Esophagus (tissue), 2 donors: ENCODE results near the gene SMIM32. TPM values are rescaled to one million over a fixed set of nuclear protein-coding genes. Genes with fewer than 3 reads are reported as not detected.

ENCODE experiments used
- H3K27ac ChIP-seq, 2 donors: one replicate each; pipeline ENCODE4 v1.5.1; 2013; ENCODE audit warnings: low read depth in 2 of 2, mild to moderate bottlenecking in 2 of 2, inconsistent platforms in 1 of 2, low read length in 1 of 2, moderate library complexity in 1 of 2
- H3K27me3 ChIP-seq, 2 donors: one replicate each; pipeline ENCODE4 v1.6.1; 2013; ENCODE audit warnings: low read length in 2 of 2, control low read depth in 1 of 2, mild to moderate bottlenecking in 1 of 2; ENCODE audit not compliant: insufficient read depth in 2 of 2, control insufficient read depth in 1 of 2
- H3K36me3 ChIP-seq, 2 donors: one replicate each; pipeline ENCODE4 v1.6.1; 2013; ENCODE audit warnings: low read length in 1 of 2; ENCODE audit not compliant: control insufficient read depth in 2 of 2, insufficient read depth in 2 of 2
- H3K4me1 ChIP-seq, 2 donors: one replicate each; pipeline ENCODE4 v1.6.1; 2013; ENCODE audit warnings: low read length in 1 of 2; ENCODE audit not compliant: control insufficient read depth in 2 of 2, insufficient read depth in 2 of 2
- H3K4me3 ChIP-seq, 2 donors: one replicate each; pipeline ENCODE4 v1.5.1; 2013; ENCODE audit warnings: low read length in 2 of 2, mild to moderate bottlenecking in 2 of 2, low read depth in 1 of 2, moderate library complexity in 1 of 2
- H3K9me3 ChIP-seq, 2 donors: one replicate each; pipeline ENCODE4 v1.6.1; 2013; ENCODE audit warnings: mild to moderate bottlenecking in 2 of 2, low read depth in 1 of 2, low read length in 1 of 2, moderate library complexity in 1 of 2; ENCODE audit not compliant: control insufficient read depth in 2 of 2, insufficient read depth in 1 of 2
- WGBS, 2 donors: extraction: QIAGEN DNeasy Blood & Tissue Kit; methylation state at CpG; one replicate each; pipeline ENCODE4 v1.1.7; 2013; 5-methylcytosine and 5-hydroxymethylcytosine counted together
- polyA plus RNA-seq, 2 donors: library from polyadenylated mRNA; stranded (reverse); fragments of 200-250 nt; gene quantifications; one replicate each; pipeline ENCODE4 v1.2.3, GENCODE V29; 2013
- donor health status: healthy with polysubstance abuse.
- donor health status: Bipolar disorder and iron deficiency.

The SMIM32 gene
- polyA plus RNA-seq, 2 donors, result not detected

DNA sequence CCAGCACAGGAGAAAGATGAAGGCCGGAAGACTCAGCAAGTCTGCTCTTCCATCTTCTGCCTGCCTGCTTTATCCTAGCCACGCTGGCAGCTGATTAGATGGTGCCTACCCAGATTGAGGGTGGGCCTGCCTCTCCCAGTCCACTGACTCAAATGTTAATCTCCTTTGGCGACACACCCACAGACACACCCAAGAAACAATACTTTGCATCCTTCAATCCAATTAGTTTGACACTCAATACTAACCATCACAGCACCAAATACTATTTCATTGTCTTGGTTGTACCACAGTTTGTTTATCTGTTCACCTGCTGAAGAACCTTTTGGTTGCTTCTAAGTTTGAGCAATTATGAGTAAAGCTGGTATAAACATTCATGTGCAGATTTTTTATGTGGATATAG is 23.7 kb downstream of the SMIM32 start:
- Histone ChIP-seq H3K4me1 (no peaks in the 10 kb centered on the region), H3K36me3 (no peaks in the 10 kb centered on the region), H3K9me3 (no peaks in the 10 kb centered on the region), H3K4me3 (no peak overlapping the region), H3K27ac (no peak overlapping the region), H3K27me3 (no peaks in the 10 kb centered on the region)
- 88 to 96% methylated on average over 3 of the region's 3 CpGs for WGBS, 2 donors

DNA sequence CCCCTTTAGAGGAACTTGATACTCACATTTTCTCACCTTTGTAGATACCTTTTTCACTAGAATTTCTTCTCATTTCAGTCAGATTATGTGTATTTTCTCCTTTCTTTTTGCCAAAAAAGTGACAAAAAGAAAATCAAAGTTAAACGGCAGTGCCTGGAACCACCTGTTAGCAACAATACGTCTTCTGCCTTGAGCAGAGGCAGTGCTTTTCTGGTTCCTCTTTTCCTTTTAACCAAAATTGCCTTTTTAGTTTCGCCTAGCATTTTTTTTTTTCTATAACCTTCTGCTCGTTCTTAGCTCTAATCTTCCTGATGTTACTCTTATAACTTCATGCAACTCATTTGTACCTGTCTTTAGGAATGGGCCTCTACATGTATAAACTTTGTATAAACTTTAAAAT is 26.1 kb downstream of the SMIM32 start:
- Histone ChIP-seq H3K4me3 (no peak overlapping the region), H3K27ac (no peak overlapping the region), H3K9me3 (no peaks in the 10 kb centered on the region), H3K4me1 (no peaks in the 10 kb centered on the region), H3K36me3 (no peaks in the 10 kb centered on the region), H3K27me3 (no peaks in the 10 kb centered on the region)
- 71 to 78% methylated on average over 4 of the region's 4 CpGs for WGBS, 2 donors

DNA sequence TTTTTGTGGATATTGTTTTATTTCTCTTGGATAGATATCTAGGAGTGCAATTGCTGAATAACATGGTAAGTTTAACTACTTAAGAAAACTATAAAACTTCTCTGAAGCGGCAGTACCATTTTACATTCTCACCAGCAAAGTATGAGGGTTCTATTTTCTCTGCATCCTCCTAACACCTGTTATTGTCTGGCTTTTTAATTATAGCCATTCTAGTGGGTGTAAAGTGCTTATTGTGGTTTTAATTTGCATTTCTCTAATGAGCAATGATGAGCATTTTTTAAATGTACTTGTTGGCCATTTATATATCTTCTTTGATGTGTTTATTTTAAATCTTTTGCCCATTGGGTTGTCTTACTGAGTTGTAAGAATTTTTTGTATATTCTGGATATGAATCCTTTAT is 28.7 kb downstream of the SMIM32 start:
- Histone ChIP-seq H3K4me1 (no peaks in the 10 kb centered on the region), H3K27ac (no peak overlapping the region), H3K36me3 (no peaks in the 10 kb centered on the region), H3K9me3 (no peaks in the 10 kb centered on the region), H3K27me3 (no peaks in the 10 kb centered on the region), H3K4me3 (no peak overlapping the region)
- WGBS, 2 donors, result 94 to 100% methylated on average over 1 of the region's 1 CpG

DNA sequence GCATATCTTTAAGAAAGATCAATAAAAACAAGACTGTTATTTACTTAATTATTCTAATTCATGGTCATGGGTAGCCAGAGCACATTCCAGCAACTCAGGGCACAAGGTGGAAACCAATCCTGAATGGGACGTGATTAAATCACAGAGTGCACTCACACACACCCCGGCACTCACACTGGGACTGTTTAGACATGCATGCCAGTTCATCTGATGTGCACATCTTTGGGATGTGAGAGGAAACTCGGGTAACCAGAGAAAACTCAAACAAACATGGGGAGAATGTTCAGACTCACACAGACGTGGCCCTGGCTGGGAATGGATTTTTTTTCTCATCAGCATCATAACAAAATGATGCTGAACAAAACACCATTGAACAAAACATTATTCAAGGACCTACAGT is 31.0 kb downstream of the SMIM32 start:
- Histone ChIP-seq H3K4me3 (no peak overlapping the region), H3K4me1 (no peaks in the 10 kb centered on the region), H3K27ac (no peak overlapping the region), H3K36me3 (no peaks in the 10 kb centered on the region), H3K27me3 (no peaks in the 10 kb centered on the region), H3K9me3 (no peaks in the 10 kb centered on the region)
- WGBS, 2 donors, result 50 to 51% methylated on average over 4 of the region's 4 CpGs

DNA sequence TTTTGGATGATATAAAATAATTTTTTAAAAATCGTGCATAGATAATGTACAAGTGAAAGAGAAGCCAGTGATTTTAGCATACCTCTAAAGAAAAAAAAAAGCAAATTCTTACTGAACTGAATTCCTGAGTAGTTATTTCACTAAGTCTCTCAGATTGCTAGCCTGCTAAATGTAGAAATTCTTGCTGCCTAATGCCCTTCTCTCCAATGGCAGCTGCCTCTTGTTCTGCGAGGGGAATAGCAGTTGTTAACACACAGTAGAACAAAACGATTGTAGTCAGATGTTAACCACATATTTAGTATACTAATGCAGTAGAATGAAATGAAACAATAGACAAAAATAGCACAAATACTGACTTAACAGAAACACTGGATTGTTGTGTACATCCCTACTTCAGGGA is 33.5 kb downstream of the SMIM32 start:
- Histone ChIP-seq H3K27ac (no peak overlapping the region), H3K4me3 (no peak overlapping the region), H3K9me3 (no peaks in the 10 kb centered on the region), H3K4me1 (no peaks in the 10 kb centered on the region), H3K36me3 (peaks cover 0 to 3% of the 10 kb centered on the region in 2 donors), H3K27me3 (no peaks in the 10 kb centered on the region)
- 62 to 70% methylated on average over 3 of the region's 3 CpGs for WGBS, 2 donors

DNA sequence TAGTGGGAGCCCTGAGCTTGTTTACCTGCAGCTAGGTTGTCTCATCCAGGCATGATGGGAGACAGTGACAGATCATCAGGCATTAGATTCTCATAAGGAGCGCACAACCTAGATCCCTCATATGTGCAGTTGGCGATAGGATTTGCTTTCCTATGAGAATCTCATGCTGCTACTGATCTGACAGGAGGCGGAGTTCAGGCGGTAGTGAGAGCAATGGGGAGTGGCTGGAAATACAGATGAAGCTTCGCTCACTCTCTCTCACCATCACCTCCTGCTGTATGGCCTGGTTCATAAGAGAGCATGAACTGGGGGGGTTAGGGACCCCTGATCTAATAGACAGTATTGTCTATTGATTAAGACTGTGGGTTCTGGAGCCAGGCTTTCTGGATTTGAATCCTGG is 35.4 kb downstream of the SMIM32 start:
- H3K4me3 ChIP-seq, result no peak overlapping the region
- WGBS, 2 donors, result 97 to 99% methylated on average over 5 of the region's 5 CpGs
- no peaks in the 10 kb centered on the region for H3K9me3 ChIP-seq
- no peak overlapping the region for H3K27ac ChIP-seq
- H3K36me3 ChIP-seq, result peaks cover 3% of the 10 kb centered on the region in 2 donors
- H3K4me1 ChIP-seq, result no peaks in the 10 kb centered on the region
- H3K27me3 ChIP-seq, result no peaks in the 10 kb centered on the region

DNA sequence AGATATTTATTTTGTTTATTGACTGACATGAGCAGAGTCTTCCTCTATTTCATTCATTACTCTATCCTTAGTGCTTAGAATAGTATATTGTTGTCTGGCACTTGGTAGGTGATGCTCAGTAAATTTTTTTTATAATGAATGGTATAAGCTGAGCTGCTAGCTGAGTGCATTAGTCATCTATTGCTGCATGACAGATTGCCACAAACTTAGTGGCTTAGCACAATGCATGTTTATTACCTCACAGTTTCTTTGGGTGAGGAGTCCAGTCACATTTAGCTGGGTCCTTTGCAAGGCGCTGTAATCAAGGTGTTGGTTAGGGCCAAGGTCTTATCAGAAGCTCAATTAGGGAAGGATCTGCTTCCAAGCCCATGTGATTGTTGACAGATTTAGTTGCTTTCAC is 37.2 kb downstream of the SMIM32 start:
- 97 to 99% methylated on average over 1 of the region's 1 CpG for WGBS, 2 donors

DNA sequence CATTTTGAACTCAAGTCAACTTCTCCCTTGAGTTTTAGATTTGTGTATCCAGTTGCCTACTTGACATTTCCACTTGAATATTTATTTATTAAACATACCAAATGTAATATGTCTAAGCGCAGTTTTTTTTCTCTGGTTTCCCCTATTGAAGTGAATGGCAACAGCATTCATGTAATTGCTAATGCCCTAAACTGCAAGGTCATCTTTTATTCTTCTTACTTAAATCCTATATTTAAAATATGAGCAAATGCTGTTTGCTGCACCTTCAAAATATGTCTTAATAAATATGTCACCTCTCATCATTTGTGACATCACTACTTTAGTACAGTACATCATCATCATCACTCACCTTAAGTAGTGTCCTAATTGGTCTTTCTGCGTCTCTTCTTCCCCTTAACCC is 37.9 kb downstream of the SMIM32 start:
- Histone ChIP-seq H3K4me1 (no peaks in the 10 kb centered on the region), H3K36me3 (peaks cover 3% of the 10 kb centered on the region in 2 donors), H3K4me3 (no peak overlapping the region), H3K27me3 (no peaks in the 10 kb centered on the region), H3K9me3 (no peaks in the 10 kb centered on the region), H3K27ac (no peak overlapping the region)
- 94 to 99% methylated on average over 2 of the region's 2 CpGs for WGBS, 2 donors

More for the DNA sequence above, 37.2 kb downstream of the SMIM32 start:
- Histone ChIP-seq H3K27me3 (no peaks in the 10 kb centered on the region), H3K36me3 (peaks cover 3% of the 10 kb centered on the region in 2 donors), H3K27ac (no peak overlapping the region), H3K9me3 (no peaks in the 10 kb centered on the region), H3K4me3 (no peak overlapping the region), H3K4me1 (no peaks in the 10 kb centered on the region)

DNA sequence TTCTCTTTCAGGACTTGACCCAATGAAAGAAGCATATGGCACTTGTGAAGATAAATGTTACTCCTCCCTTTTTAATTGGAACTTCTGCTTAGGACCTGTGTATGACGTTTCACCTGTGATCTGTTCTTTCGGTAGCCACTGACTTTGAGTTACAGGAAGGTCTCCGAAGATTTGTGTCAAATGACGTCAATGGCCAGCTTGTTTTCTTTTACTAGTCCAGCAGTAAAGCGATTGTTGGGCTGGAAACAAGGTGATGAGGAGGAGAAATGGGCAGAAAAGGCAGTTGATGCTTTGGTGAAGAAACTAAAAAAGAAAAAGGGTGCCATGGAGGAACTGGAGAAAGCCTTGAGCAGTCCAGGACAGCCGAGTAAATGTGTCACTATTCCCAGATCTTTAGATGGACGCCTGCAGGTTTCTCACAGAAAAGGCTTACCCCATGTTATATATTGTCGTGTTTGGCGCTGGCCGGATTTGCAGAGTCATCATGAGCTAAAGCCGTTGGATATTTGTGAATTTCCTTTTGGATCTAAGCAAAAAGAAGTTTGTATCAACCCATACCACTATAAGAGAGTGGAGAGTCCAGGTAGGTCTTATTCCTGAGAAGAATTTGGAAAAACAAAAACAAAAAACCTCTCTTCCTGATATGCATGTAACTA is 39.3 kb downstream of the SMIM32 start:
- H3K27me3 ChIP-seq, result no peaks in the 10 kb centered on the region
- H3K36me3 ChIP-seq, result peaks cover 3% of the 10 kb centered on the region in 2 donors
- H3K9me3 ChIP-seq, result no peaks in the 10 kb centered on the region
- no peak overlapping the region for H3K4me3 ChIP-seq
- WGBS, 2 donors, result 94 to 95% methylated on average over 11 of the region's 11 CpGs
- no peak overlapping the region for H3K27ac ChIP-seq
- no peaks in the 10 kb centered on the region for H3K4me1 ChIP-seq

DNA sequence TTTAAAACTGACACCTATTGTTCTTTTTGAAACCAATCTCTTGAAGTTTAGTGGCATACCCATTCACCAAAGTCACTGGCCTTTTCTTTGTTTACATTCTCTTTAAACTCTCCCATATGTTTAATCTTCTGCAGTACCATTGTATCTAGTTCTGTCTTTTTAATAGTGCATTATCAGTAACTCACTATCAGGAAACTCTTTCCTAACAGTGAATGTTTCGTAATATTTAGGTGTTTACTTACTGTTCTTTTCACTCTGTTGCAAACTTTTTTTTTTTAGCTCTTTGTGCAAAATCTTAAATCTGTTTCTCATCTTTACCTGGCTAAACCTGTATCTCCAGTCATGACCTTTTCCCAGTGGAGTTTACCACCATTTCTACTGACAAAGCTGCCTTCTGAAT is 43.1 kb downstream of the SMIM32 start:
- no peak overlapping the region for H3K4me3 ChIP-seq
- H3K4me1 ChIP-seq, result no peaks in the 10 kb centered on the region
- H3K27ac ChIP-seq, result no peak overlapping the region
- no peaks in the 10 kb centered on the region for H3K27me3 ChIP-seq
- no peaks in the 10 kb centered on the region for H3K9me3 ChIP-seq
- WGBS, 2 donors, result 49 to 53% methylated on average over 1 of the region's 1 CpG
- H3K36me3 ChIP-seq, result peaks cover 3% of the 10 kb centered on the region in 2 donors
